HG03460 (cell line): Measurements from ENCODE around the gene BIVM.
A peak's percentile ranks its signal among the peaks of the same experiment; 100 is the strongest.

ENCODE experiments used
- ATAC-seq: cut with Tn5 transposase; IDR thresholded peaks from one replicate; pipeline ENCODE4 v1.9.1; 2021; ENCODE audit not compliant: unreplicated experiment

Gene BIVM

GRCh38 chr13:102784483-102784882 is 14.4 kb upstream of the BIVM start:
- ATAC-seq: no peak

GRCh38 chr13:102788683-102789082 is 10.2 kb upstream of the BIVM start:
- ATAC-seq: no peak

- no peak for ATAC-seq
These were observed 6.5 kb upstream of the BIVM start for GRCh38 chr13:102792396-102792795.

- ATAC-seq: no peak
These were observed 5.1 kb upstream of the BIVM start for GRCh38 chr13:102793611-102794355.

- peak; percentile 7 for ATAC-seq
These were observed 666 bp downstream of the BIVM start for GRCh38 chr13:102799426-102800144.

GRCh38 chr13:102800145-102801041 is 1.5 kb downstream of the BIVM start:
- peak; percentile 74 for ATAC-seq

- no peak for ATAC-seq
These were observed 6.8 kb downstream of the BIVM start for GRCh38 chr13:102805680-102806079.

- no peak for ATAC-seq
These were observed 8.8 kb downstream of the BIVM start for GRCh38 chr13:102807699-102808098.

GRCh38 chr13:102812611-102813287 is 13.8 kb downstream of the BIVM start:
- ATAC-seq: no peak

- ATAC-seq: peak; percentile 48
These were observed 15.2 kb downstream of the BIVM start for GRCh38 chr13:102814025-102814607.

GRCh38 chr13:102814793-102815192 is 15.9 kb downstream of the BIVM start:
- ATAC-seq: no peak

- no peak for ATAC-seq
These were observed 16.9 kb downstream of the BIVM start for GRCh38 chr13:102815788-102816187.

- ATAC-seq: no peak
These were observed 17.8 kb downstream of the BIVM start for GRCh38 chr13:102816708-102817107.

- no peak for ATAC-seq
These were observed 18.3 kb downstream of the BIVM start for GRCh38 chr13:102817241-102817640.

- ATAC-seq: no peak
These were observed 19.0 kb downstream of the BIVM start for GRCh38 chr13:102817907-102818306.

- no peak for ATAC-seq
These were observed 26.5 kb downstream of the BIVM start for GRCh38 chr13:102825400-102825799.

- no peak for ATAC-seq
These were observed 27.2 kb downstream of the BIVM start for GRCh38 chr13:102825921-102826706.

GRCh38 chr13:102830646-102831045 is 31.7 kb downstream of the BIVM start:
- ATAC-seq: no peak

GRCh38 chr13:102836471-102836870 is 37.6 kb downstream of the BIVM start:
- no peak for ATAC-seq

GRCh38 chr13:102838273-102838672 is 39.4 kb downstream of the BIVM start:
- ATAC-seq: no peak
